GM18505 (cell line): Measurements from ENCODE around the gene ARL2.

Experiments used
- ATAC-seq: cut with Tn5 transposase; IDR thresholded peaks from one replicate; pipeline ENCODE4 v1.9.1; 2021; ENCODE audit not compliant: unreplicated experiment
- POLR2A ChIP-seq: IDR thresholded peaks from 4 replicates; pipeline ENCODE4 v1.6.1; 2011; ENCODE audit warnings: borderline replicate concordance; ENCODE audit not compliant: insufficient read depth, insufficient read length; ENCODE audit errors: extremely low read depth

The ARL2 gene

GRCh38 chr11:65045728-65046127 lies 31.8 kb downstream of the ARL2 start:
- TF ChIP-seq POLR2A, result no peak
- ATAC-seq, result no peak

DNA sequence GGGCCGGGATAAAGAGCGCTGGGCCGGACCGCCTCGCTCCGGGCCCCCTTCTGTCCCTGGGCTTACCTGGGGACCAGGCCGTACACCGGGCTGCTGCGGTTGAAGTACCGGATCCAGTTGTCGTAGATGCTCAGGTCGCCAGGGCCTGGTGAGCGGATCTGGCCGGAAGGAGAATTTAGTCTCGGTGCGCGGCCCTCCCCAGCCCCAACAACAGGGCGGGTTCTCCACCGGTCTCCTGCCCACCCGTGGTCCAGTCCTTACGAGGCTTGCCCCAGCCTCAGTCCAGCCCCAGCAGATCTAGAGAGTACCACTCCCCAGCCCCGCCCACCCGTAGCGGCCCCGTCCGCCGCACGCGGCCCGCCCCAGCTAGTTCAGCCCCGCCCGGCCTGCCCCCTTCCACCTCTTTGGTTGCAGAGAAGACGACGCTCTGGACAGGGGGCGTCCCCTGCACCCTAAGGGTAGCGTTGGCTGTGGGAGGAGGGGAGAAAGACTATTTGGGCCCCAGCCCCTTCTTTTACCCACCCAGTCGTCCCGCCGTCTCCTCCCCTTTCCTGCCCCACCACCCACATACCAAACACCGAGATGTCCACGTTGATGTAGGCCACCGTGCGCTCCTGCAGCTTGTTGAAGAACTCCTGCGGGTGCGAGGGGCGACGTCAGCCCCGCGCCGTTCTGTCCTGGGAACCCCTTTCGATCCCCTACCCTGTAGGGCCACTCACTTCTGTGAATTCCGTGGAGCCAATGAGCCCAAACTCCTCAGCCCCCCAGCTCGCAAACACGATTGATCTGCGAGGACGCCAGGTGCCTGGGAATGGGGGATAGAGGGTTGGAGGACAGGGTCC lies 33.8 kb downstream of the ARL2 start:
- TF ChIP-seq POLR2A, result peak; percentile 16
- ATAC-seq, result no peak

DNA sequence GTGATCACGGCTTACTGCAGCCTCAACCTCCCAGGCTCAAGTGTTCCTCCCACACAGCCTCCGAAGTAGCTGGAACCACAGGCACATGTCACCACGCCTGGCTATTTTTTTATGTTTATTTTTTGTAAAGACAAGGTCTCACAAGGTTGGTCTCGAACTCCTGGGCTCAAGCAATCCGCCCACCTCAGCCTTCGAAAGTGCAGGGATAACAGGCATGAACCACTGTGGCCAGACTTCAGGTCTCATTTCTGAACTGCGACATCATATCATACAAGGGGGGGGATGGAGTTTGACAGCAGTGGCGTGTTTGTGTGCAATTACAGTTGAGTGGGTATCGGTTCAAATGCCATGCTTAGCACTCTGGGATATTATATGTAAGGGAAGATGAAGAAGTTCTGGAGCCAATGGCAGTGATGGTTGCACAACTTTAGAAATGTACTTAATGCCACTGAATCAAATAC lies 37.5 kb downstream of the ARL2 start:
- TF ChIP-seq POLR2A, result no peak
- no peak for ATAC-seq

- no peak for TF ChIP-seq POLR2A
- no peak for ATAC-seq
Measured at GRCh38 chr11:65053827-65054508, 40.0 kb downstream of the ARL2 start.

GRCh38 chr11:65055538-65055937 lies 41.6 kb downstream of the ARL2 start:
- TF ChIP-seq POLR2A, result no peak

DNA sequence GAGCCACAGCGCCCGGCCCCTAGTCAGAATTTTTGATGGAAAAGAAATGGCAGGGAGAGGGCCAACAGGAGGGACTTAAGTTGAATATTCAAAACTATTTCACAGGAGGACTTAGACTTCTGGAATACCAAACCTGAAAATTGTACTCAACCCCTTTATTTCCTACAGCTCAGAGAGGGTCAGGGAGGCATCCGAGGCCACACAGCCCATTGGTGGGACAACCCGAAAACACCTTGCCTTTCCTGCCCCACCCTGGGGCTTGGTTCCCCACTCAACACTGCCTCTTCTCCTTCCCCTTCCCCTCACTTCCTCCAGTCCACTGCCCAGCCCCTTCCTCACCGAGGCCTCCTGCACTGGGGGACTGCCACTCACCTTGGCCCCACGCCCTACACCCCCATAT lies 43.0 kb downstream of the ARL2 start:
- ATAC-seq, result no peak
- no peak for TF ChIP-seq POLR2A

More at GRCh38 chr11:65055538-65055937, 41.6 kb downstream of the ARL2 start:
- ATAC-seq, result no peak

- TF ChIP-seq POLR2A, result no peak
- no peak for ATAC-seq
Measured at GRCh38 chr11:65057526-65057925, 43.6 kb downstream of the ARL2 start.

GRCh38 chr11:65058012-65058411 lies 44.1 kb downstream of the ARL2 start:
- no peak for TF ChIP-seq POLR2A
- no peak for ATAC-seq

GRCh38 chr11:65058419-65059054 lies 44.6 kb downstream of the ARL2 start, which contains the start of gene NAALADL1:
Gene NAALADL1 (minus strand): TSS chr11:65058553. CDS start chr11:65058521, 32 bp downstream.
- ATAC-seq, result no peak
- TF ChIP-seq POLR2A, result no peak

DNA sequence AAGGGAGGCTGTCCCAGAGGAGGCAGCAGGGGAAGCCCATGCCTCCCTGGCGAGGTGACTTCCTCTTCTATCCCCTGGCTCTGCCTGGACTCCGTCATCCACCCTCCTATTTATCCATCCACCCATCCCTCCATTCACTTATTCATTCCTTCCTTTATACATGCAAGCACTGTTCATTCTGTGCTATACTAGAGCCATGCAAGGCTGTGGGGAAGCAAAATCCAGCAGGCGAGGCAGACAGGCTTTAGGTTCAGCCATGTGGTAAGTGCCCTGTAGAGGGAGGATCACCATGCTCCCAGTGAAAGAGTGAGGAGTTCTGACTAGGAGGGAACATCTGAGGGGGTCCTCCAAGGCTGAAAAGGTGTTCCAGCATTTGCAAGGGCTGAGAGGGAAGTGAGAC lies 45.6 kb downstream of the ARL2 start:
- no peak for ATAC-seq

GRCh38 chr11:65059959-65060824 lies 46.2 kb downstream of the ARL2 start:
- ATAC-seq, result no peak
- TF ChIP-seq POLR2A, result no peak

More for the DNA sequence above, 45.6 kb downstream of the ARL2 start:
- TF ChIP-seq POLR2A, result no peak

- no peak for TF ChIP-seq POLR2A
Measured at GRCh38 chr11:65060913-65061408, 47.0 kb downstream of the ARL2 start.

More at GRCh38 chr11:65060913-65061408, 47.0 kb downstream of the ARL2 start:
- no peak for ATAC-seq
